AG04449 (cell line): Measurements from ENCODE around the gene RNF212.
A peak's percentile ranks its signal among the peaks of the same experiment; 100 is the strongest.

Experiments
- CTCF ChIA-PET: fragments of 350-600 bp; formaldehyde crosslinking; extraction: SDS; loops from one replicate; lab custom pipeline; 2021; ENCODE audit warnings: antibody characterized with exemption; lab: Yijun Ruan, JAX
- POLR2A ChIA-PET: fragments of 400-600, 350-600 bp; formaldehyde crosslinking; extraction: SDS; loops from one replicate; lab custom pipeline; 2020; ENCODE audit warnings: antibody characterized with exemption, inconsistent platforms; lab: Yijun Ruan, JAX
- DNase-seq: peaks from one replicate; pipeline ENCODE4 v3.0.0-alpha.2; 2010; ENCODE audit warnings: low read depth, low spot score
- H3K4me3 ChIP-seq: 2 replicates; pipeline ENCODE4 v1.5.1; 2011; ENCODE audit warnings: low read depth, mild to moderate bottlenecking, control low read depth, low read length
- TF ChIP-seq, protein P1 (sequence below): IDR thresholded peaks from one replicate; pipeline ENCODE4 v1.5.1; 2011; ENCODE audit warnings: mild to moderate bottlenecking, moderate library complexity, low read length, control low read depth, inconsistent platforms; ENCODE audit not compliant: insufficient read depth; ENCODE audit errors: missing control alignments

Gene RNF212

DNA sequence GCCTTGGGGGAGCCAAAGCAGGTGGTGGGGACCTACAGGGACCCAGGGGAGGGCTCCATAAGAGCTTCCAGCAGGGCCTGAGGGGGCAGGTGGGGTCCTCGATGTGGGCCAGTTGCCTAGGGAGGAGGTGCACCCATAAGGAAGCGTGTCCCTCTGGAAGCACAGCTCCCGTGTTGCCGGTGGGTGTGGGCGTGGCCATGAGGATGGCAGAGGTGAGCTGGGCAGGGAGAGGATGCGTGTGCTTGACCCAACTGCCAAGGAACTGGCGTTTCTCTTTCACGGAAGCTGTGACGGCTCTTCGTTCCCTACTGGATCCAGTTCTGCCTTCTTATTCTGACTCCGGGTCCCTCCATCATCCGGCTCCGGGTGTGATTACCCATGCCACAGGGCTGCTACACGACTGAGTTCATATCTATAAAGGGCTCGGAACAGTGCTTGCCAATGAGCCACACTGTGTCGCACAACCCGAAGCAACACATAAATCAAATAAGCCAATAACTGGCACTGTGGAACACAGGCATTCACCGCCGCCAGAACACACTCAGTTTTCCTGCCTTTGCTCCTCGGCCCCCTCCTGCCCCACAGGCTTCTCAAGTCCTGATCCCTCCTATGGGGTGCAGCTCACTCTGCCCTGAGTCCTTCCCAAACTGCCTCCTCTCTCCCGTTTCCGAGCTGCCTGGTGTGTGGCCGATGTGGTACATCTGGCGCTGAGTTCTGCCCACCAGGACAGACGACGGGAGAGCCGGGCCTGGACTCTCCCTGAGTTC is 35.5 kb downstream of the RNF212 start:
- CTCF ChIA-PET: interaction anchor here (1.3 kb wide), 1 partner anchor 105 kb away, joined by 3 read pairs; no protein-coding TSS in a partner anchor
- POLR2A ChIA-PET: no interaction called here

DNA sequence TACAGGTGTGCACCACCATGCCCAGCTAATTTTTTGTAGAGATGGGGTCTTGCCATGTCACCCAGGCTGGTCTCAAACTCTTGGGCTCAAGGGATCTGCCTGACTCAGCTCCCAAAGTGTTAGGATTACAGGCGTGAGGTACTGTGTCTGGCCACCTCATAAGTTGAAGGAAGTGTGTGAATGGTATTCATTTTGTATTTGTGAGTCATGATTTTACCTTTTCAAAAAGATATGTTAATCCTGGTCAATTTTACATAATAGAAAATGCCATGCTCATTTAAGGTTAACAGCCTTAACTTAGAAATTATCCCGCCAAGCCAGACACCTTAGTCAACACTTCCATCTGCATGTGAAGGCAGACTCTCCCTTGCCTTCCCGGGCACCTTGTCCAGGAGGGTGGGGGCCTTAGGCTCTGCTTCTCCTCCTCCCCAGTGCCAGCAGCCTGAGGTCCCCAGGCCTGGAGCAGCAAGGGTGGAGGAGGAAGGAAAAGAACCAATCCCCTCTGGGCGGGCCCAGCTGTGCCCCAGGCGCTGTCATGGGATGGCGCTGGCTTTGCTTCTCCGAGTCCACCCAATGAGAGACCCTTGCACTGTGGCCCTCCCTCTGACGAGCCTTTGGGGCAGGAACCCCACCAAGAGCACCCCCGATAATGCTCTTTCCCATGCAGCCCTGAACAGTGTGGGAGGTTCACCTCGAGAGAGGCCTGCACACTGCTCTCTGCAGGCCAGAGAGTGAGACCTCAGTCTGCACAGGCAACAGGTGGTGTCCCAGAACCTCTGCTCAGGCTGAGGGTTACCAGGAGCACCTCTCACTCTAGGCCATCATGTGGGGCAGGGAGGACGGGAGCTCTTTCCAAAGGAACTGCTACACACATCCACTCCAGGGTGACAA is 37.3 kb downstream of the RNF212 start:
- no peak for DNase-seq
- ChIA-PET POLR2A (no interaction called here), CTCF (no interaction called here)
- no peak overlapping the region for H3K4me3 ChIP-seq
- TF ChIP-seq, protein P1, sequence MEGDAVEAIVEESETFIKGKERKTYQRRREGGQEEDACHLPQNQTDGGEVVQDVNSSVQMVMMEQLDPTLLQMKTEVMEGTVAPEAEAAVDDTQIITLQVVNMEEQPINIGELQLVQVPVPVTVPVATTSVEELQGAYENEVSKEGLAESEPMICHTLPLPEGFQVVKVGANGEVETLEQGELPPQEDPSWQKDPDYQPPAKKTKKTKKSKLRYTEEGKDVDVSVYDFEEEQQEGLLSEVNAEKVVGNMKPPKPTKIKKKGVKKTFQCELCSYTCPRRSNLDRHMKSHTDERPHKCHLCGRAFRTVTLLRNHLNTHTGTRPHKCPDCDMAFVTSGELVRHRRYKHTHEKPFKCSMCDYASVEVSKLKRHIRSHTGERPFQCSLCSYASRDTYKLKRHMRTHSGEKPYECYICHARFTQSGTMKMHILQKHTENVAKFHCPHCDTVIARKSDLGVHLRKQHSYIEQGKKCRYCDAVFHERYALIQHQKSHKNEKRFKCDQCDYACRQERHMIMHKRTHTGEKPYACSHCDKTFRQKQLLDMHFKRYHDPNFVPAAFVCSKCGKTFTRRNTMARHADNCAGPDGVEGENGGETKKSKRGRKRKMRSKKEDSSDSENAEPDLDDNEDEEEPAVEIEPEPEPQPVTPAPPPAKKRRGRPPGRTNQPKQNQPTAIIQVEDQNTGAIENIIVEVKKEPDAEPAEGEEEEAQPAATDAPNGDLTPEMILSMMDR: no peak

More for the DNA sequence above, 35.5 kb downstream of the RNF212 start:
- TF ChIP-seq, protein P1: no peak
- no peak for DNase-seq
- H3K4me3 ChIP-seq: no peak overlapping the region

DNA sequence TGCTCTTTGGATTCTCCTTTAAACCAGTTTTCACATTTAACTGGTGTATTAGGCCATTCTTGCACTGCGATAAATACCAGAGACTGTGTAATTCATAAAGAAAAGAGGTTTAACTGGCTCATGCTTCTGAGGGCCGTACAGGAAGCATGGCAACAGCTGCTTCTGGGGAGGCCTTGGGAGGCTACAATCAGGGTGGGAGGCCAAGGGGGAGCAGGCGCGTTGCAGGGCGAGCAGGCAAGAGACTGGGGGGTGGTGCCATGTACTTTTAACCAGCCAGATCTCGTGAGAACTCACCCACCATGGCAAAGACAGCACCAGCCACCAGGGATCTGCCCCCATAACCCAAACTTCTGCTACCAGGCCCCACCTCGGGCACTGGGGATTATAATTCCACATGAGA is 38.1 kb downstream of the RNF212 start:
- ChIA-PET POLR2A (no interaction called here), CTCF (no interaction called here)
- DNase-seq: no peak
- TF ChIP-seq, protein P1: no peak
- no peak overlapping the region for H3K4me3 ChIP-seq

DNA sequence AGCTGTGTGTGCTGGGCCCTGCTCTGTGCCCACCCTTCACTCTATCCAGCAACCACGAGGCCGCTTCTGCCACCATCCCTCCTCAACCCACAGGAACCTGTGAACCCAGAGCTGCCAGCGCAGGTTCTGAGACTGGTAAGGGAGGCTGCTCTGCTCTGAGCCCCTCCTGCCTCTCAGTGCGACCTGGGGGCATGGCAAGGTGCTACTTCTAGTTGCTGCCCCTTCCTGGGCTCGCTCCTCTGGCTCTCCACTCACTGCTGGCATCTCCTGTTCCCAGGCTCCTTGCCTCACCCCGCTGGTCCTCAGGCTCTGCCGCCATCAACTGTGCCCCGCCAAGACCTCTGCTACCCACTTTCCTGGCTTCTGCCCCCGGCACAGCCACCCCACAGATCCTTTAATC is 39.3 kb downstream of the RNF212 start:
- no peak overlapping the region for H3K4me3 ChIP-seq
- ChIA-PET CTCF (interaction anchor here (0.9 to 1.9 kb wide), 8 partner anchors 11 to 195 kb away, joined by 3 to 7 read pairs (median 4); no protein-coding TSS in a partner anchor), POLR2A (no interaction called here)
- DNase-seq: no peak
- TF ChIP-seq, protein P1: no peak

DNA sequence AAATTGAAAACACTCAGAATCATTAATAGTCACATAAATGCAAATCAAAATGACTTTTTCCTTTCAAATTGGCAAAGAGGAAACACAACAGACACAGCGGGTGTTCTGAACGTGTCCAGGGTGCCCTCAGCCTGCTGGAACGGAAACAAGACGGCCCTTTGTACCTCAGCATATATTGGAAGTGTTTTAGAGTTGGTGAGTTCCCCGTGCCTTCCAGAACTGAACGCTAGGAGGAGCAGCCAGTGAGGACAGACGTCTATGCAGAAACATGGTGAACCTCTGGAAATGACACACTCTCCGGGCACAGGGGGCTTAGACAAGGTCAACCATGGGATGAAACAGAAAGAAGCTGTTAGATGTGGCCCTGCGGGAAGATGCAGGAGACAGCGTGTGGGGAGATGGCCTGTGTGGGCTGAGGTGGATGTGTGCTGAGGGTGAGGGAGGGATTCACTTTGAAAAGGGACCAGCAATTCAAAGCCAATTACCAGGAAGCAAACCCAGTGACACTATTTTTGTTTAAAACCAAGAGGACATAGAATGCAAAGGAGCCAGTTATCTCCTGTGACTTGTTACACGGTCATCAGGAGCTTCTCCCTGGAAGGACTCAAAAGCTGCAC is 40.4 kb downstream of the RNF212 start:
- no peak overlapping the region for H3K4me3 ChIP-seq
- DNase-seq: no peak
- ChIA-PET POLR2A (no interaction called here), CTCF (interaction anchor here (0.9 to 1.9 kb wide), 12 partner anchors 8 to 58 kb away, joined by 3 to 7 read pairs (median 4); no protein-coding TSS in a partner anchor)
- TF ChIP-seq, protein P1: peak; percentile 83
